ENCODE measurements around the gene KDM4F. TPM values are rescaled to one million over a fixed set of nuclear protein-coding genes. Genes with fewer than 3 reads are reported as not detected.

Gene KDM4F
- total RNA-seq, 1 donor from 2014 or later, result not detected

- DNase-seq, result no peak
Observed at GRCh38 chr11:95091663-95092180, 42.5 kb downstream of the KDM4F start.

- no peak for DNase-seq
Observed at GRCh38 chr11:95092549-95093324, 43.5 kb downstream of the KDM4F start.

GRCh38 chr11:95093548-95093947 is 44.3 kb downstream of the KDM4F start:
- DNase-seq, result no peak

GRCh38 chr11:95095858-95096587 is 46.8 kb downstream of the KDM4F start:
- no peak for DNase-seq

- no peak for DNase-seq
Observed at GRCh38 chr11:95097209-95097608, 48.0 kb downstream of the KDM4F start.

- DNase-seq, result no peak
Observed at GRCh38 chr11:95098826-95099225, 49.6 kb downstream of the KDM4F start.

GRCh38 chr11:95100191-95100648 is 51.0 kb downstream of the KDM4F start:
- no peak for DNase-seq

Other genes starting within 250 kb of the KDM4F start
- 44.2 TPM for gene CWC15, start 75.9 kb upstream of the KDM4F start, total RNA-seq
- gene KDM4D, start 75.7 kb upstream of the KDM4F start, total RNA-seq, result 0.59 TPM
- gene KDM4E, start 24.2 kb upstream of the KDM4F start, total RNA-seq, result not detected
- 17.5 TPM for gene SRSF8, start 17.5 kb downstream of the KDM4F start, total RNA-seq
- gene ENDOD1, start 40.4 kb downstream of the KDM4F start, total RNA-seq, result 39.7 TPM
- gene SESN3, start 181.8 kb downstream of the KDM4F start, total RNA-seq, result 70.0 TPM